Transverse colon (tissue), 4 donors: ENCODE data around the gene ALOX15B.

Experiments
- EP300 ChIP-seq: sonication (generic); formaldehyde crosslinking; IDR thresholded peaks from one replicate; pipeline ENCODE4 v1.6.1; 2017; ENCODE audit warnings: antibody characterized with exemption, low read depth
- POLR2A ChIP-seq: fragments of 450-650 bp; IDR thresholded peaks from one replicate; pipeline ENCODE4 v1.6.1; 2016; ENCODE audit warnings: antibody characterized with exemption, mild to moderate bottlenecking, moderate library complexity
- POLR2AphosphoS5 ChIP-seq, 3 donors: sonication (generic); formaldehyde crosslinking; IDR thresholded peaks; one replicate each; pipeline ENCODE4 v1.6.1; 2016; ENCODE audit warnings: antibody characterized with exemption in 3 of 3
- TF ChIP-seq, protein P1 (sequence below), 5 experiments: fragments of 200-600 bp in 3 of 5; fragments of 450-650 bp in 2 of 5; sonication (generic) in 3 of 5; IDR thresholded peaks; 1 replicate in 2 of 5; 2 replicates in 3 of 5; pipeline ENCODE4 v1.5.1; 2016 to 2017; ENCODE audit warnings: antibody characterized with exemption in 5 of 5, inconsistent platforms in 3 of 5, mild to moderate bottlenecking in 2 of 5, moderate library complexity in 1 of 5

- TF ChIP-seq, protein P1, sequence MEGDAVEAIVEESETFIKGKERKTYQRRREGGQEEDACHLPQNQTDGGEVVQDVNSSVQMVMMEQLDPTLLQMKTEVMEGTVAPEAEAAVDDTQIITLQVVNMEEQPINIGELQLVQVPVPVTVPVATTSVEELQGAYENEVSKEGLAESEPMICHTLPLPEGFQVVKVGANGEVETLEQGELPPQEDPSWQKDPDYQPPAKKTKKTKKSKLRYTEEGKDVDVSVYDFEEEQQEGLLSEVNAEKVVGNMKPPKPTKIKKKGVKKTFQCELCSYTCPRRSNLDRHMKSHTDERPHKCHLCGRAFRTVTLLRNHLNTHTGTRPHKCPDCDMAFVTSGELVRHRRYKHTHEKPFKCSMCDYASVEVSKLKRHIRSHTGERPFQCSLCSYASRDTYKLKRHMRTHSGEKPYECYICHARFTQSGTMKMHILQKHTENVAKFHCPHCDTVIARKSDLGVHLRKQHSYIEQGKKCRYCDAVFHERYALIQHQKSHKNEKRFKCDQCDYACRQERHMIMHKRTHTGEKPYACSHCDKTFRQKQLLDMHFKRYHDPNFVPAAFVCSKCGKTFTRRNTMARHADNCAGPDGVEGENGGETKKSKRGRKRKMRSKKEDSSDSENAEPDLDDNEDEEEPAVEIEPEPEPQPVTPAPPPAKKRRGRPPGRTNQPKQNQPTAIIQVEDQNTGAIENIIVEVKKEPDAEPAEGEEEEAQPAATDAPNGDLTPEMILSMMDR (IDR thresholded peaks at IDR 0.05): no peak
- TF ChIP-seq POLR2A (no peak), POLR2AphosphoS5 (IDR thresholded peaks at IDR 0.05) (no peak), EP300 (no peak)
Measured at GRCh38 chr17:8062807-8063483, 24.1 kb downstream of the ALOX15B start.
